NCI-H2107 treated with DMSO at 0.1 percent for 48 hours (cell line): ENCODE measurements around the gene SEC16A.

Experiments
- DNase-seq: peaks from one replicate; lab custom pipeline; 2025; ENCODE audit not compliant: unreplicated experiment; lab: John Stamatoyannopoulos, UW

SEC16A gene

GRCh38 chr9:136465500-136466154 is 17.2 kb downstream of the SEC16A start:
- no peak for DNase-seq

- no peak for DNase-seq
Observed at GRCh38 chr9:136464241-136464640, 18.6 kb downstream of the SEC16A start.

GRCh38 chr9:136463578-136463977 is 19.3 kb downstream of the SEC16A start:
- no peak for DNase-seq

- DNase-seq: no peak
Observed at GRCh38 chr9:136462664-136463063, 20.2 kb downstream of the SEC16A start.

- no peak for DNase-seq
Observed at GRCh38 chr9:136460772-136461325, 22.0 kb downstream of the SEC16A start.

GRCh38 chr9:136459425-136459824 is 23.4 kb downstream of the SEC16A start:
- DNase-seq: no peak

GRCh38 chr9:136457326-136457725 is 25.5 kb downstream of the SEC16A start:
- no peak for DNase-seq

- DNase-seq: no peak
Observed at GRCh38 chr9:136456258-136456657, 26.6 kb downstream of the SEC16A start.

GRCh38 chr9:136455043-136456002 is 27.5 kb downstream of the SEC16A start:
- DNase-seq: no peak

GRCh38 chr9:136454026-136454796 is 28.6 kb downstream of the SEC16A start:
- DNase-seq: no peak

- no peak for DNase-seq
Observed at GRCh38 chr9:136453326-136453725, 29.5 kb downstream of the SEC16A start.

GRCh38 chr9:136451221-136451877 is 31.5 kb downstream of the SEC16A start:
- no peak for DNase-seq

GRCh38 chr9:136448655-136449054 is 34.2 kb downstream of the SEC16A start:
- DNase-seq: no peak

- DNase-seq: no peak
Observed at GRCh38 chr9:136447173-136447778, 35.6 kb downstream of the SEC16A start.

- no peak for DNase-seq
Observed at GRCh38 chr9:136445799-136446198, 37.0 kb downstream of the SEC16A start.

- no peak for DNase-seq
Observed at GRCh38 chr9:136444102-136444501, 38.7 kb downstream of the SEC16A start.

GRCh38 chr9:136443687-136444086 is 39.2 kb downstream of the SEC16A start:
- no peak for DNase-seq

GRCh38 chr9:136443087-136443486 is 39.8 kb downstream of the SEC16A start:
- no peak for DNase-seq

GRCh38 chr9:136442265-136442664 is 40.6 kb downstream of the SEC16A start:
- DNase-seq: no peak

GRCh38 chr9:136441681-136442245 is 41.1 kb downstream of the SEC16A start:
- no peak for DNase-seq
